GM12872 (cell line): ENCODE results near the gene SLC19A1.

Experiments used
- CTCF ChIP-seq: IDR thresholded peaks from 3 replicates; pipeline ENCODE4 v1.5.1; 2011; ENCODE audit warnings: low read depth, mild to moderate bottlenecking, low read length, moderate library complexity; ENCODE audit not compliant: insufficient read depth

Gene SLC19A1

GRCh38 chr21:45555251-45555556 is 13.0 kb upstream of the SLC19A1 start:
- TF ChIP-seq CTCF = no peak

- TF ChIP-seq CTCF = peak; percentile 67
These were observed 12.4 kb upstream of the SLC19A1 start for GRCh38 chr21:45554477-45555175.

- no peak for TF ChIP-seq CTCF
These were observed 10.6 kb upstream of the SLC19A1 start for GRCh38 chr21:45552696-45553391.

GRCh38 chr21:45551783-45552695 is 9.8 kb upstream of the SLC19A1 start:
- no peak for TF ChIP-seq CTCF

- TF ChIP-seq CTCF = no peak
These were observed 9.1 kb upstream of the SLC19A1 start for GRCh38 chr21:45551316-45551715.

- no peak for TF ChIP-seq CTCF
These were observed 8.4 kb upstream of the SLC19A1 start for GRCh38 chr21:45550522-45551210.
